Cerebellar cortex (tissue), 1 donor: ENCODE measurements around the gene EXOC4.

Experiments used
- DNase-seq: peaks from one replicate; pipeline ENCODE4 v3.0.0-alpha.2; 2015; ENCODE audit warnings: low spot score

Gene EXOC4

DNA sequence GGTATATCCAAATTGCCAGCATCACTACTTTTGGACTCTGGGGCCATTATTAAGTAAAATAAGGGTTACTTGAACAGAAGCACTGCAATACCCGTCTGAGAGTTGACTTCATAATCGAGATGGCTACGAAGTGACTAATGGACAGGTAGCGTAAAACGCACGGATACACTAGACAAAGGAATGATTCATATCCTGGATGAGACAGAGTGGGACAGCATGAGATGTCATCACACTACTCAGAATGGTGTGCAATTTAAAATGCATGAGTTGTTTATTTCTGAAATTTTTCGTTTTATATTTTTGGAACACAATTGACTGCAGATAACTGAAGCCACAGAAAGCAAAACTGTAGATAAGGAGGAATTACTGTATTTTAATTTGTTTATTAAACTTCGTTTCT lies 452.7 kb downstream of the EXOC4 start:
- no peak for DNase-seq

DNA sequence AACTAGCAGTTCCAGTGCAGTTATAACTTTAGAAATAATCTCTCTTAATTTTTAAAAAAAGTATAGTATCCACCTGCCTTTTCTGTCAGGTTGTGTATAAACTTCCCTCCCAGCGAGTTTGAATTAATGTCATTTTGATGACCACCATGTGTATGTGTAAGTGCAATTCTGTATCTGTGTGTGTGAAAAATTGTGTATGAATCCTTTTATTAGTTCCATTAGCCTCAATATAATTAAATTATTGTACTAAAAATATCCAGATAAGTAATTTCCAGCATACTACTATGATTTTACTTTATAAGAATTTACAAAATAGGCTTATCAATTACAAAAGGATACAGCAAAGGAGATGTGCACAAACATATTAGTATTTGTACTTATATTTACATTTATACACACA lies 453.1 kb downstream of the EXOC4 start:
- no peak for DNase-seq

DNA sequence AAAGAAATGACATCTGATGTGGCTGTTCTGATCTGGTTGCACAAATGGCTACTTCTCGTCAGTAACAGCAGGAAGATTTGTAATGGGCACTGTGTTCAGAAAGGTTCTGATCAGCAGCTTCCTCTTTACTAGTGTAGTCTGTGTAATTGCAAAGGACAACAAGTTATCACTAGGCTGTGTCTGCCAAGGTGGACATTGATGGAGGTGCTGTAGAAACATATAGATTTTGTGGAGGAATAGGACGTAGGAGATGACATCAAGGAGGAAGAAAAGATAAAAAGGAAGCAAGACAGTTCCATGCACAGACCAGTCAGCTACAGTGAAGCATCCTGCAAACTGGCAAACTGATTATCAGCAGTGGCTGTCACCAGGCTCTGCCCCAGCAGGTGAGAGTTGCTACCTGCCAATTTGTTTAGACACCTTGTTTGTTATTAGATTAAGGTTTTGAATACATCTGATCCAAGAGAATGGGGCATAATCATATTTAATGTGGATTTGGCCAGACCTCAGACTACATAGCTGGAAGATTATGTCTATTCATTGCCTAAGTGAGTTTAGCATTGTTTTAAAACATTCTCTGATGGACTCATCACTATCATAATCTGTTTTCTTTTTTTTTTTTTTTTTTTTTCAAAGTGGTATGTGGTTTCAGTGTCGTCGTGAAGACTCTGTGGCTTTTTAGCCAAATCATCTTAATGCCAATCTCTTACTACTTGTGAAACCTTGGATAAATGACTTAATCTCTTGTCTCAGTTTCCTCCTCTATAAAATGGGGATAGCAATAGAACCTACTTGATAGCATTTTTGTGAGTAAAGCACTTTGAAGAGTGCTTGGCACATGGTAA lies 456.4 kb downstream of the EXOC4 start:
- DNase-seq = peak; percentile 56

DNA sequence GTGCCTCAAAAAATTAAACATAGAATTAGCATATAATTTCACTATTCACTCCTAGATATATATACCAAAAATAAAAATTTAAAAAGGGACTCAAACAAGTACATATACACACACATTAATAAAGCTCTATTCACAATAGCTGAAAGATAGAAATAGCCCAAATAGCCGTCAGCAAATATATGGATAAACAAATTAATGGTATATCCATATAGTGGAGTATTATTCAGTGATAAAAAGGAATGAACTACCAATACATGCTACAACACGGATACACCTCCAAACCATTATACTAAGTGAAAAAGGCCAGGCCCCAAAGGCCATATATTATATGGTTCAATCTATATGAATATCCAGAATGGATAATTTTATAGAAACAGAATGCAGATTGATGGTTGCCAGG lies 459.7 kb downstream of the EXOC4 start:
- no peak for DNase-seq

DNA sequence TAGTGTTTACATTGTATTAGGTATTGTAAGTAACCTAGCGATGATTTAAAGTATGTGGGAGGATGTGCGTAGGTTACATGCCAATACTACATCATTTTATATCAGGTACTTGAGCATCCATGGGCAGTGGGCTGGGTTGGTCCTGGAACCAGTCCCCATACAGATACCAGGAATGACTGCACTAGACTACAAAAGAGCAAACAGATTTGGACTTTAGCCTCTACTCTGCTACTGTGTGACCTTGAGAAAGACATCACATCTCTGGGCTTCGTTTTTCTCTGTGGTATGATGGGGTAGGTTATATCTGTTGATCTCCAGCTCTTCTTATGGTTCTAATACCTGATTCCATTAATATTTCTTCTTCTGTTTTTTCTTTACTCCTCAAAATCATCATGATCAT lies 461.8 kb downstream of the EXOC4 start:
- no peak for DNase-seq

DNA sequence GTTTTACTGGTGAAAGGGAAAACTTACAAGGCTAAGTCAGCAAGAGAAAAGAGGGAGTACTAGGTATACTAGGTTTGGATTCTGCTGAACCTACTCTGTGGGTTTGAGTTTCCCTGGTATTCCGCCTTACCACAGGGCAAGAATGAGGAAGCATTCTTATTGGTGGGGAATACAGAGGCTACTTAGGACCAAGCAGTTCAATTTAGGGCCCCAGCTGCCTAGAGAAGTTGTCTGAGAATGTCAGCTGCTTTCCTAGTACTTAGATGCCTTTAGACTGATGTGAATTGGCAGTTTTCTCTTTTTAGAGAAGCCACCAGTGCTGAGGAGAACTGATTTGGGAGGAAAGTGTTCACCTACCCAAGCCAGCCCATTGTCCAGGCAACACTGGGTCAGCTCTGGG lies 465.3 kb downstream of the EXOC4 start:
- DNase-seq = no peak

DNA sequence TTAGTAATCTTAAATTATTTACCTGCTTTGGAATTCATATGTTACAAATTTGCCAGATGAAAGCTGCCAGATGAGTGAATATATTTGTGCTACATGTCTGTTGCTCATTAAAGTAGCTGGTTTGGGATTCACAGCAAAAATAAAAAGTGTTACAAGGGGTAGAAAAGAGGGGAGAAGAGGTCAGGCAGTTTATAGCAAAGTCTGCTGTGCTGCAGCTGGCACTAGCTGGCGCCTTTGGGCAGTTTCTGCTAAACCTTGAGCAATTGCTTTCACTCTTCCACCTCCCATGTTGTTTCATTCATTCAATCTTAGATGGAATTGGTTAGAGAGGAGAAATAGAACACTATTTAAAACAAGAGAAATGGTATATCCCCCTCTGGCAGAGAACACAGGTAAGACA lies 470.2 kb downstream of the EXOC4 start:
- no peak for DNase-seq

DNA sequence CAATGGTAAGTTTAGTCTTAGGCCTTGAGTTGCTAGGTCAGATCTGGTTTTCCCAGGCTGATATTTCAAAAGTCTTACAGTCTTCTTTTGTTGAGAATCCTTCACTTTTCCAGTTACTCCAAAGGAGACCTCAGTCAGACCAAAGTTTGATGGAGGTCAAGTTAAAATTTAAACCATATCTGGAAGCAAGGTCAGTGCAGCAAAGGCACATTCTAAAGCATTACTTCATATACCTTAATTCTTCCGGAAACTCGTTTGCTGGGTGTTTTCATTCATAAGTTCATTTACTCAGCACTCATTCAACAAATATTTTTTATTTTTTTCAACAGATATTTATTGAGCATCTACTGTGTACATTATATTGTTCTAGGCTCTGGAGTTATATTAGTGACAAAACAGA lies 471.3 kb downstream of the EXOC4 start:
- DNase-seq = no peak

DNA sequence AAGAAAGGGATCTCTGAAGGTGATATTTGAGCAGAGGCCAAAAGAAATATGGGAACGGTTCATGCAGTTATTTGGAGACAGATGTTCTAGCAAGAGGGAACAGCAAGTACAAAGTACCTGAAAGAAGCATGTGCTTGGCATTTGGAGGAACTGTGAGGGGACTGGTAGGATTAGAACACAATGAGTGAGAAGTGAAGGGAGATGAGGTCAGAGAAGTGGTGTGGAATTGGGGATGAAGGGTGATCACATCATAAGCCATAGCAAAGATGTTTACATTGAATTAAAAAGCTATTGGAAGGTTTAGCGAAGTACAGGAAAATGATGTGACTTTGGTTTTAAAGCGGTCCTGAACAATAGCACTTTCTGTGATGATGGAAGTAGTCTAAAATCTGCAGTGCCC lies 471.8 kb downstream of the EXOC4 start:
- DNase-seq = no peak

DNA sequence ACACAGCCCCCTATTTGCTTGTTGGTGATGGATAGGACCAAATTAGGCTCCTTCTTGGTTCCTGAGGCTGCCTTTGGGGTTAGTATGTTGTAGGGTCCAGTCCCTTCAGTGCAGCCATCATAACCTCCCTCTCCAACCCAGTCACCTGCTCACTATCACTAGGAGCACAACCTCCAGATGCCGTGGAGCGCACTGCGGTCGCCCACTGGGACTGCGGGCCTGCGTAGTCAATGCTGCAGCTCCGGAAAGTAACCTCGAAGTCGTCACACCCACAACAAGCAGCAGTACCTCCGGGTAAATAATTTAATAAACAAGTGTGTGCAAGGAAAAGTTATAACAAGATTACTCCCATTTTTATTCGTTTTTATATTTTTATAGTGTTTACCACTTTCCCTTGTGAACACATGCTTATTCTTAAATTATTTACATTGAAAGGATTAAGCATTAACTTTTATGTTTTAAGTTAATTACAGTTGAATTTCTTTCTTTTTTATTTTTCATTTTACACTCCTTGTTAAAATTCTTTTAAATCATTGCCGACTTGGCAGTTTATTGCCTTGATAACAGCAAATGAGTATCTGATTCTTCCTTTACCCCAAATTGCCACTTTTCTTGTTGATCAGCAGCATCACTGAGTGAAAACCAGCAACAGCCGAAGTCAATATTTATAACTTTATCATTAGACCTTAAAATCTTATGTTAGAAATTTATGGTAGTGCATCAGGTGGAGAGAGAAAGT lies 474.8 kb downstream of the EXOC4 start:
- no peak for DNase-seq

DNA sequence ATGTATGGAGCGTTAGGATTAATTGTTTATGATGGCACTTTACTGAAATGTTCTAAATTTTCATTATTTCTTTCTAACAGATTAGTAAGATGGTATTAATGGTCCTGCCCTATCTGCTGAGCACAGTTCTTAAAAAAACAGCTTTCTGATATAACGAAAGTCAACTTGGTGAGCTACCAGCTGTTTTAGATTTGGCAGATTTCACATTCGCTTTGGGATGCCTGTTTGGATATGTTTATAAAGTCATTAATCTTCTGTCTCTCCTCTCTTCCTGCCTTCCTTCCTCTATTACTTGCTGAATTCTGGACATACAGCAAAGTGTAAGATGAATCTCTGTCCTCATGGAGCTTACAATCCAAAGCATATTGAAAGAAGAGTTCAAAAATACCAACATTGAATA lies 477.5 kb downstream of the EXOC4 start:
- no peak for DNase-seq

DNA sequence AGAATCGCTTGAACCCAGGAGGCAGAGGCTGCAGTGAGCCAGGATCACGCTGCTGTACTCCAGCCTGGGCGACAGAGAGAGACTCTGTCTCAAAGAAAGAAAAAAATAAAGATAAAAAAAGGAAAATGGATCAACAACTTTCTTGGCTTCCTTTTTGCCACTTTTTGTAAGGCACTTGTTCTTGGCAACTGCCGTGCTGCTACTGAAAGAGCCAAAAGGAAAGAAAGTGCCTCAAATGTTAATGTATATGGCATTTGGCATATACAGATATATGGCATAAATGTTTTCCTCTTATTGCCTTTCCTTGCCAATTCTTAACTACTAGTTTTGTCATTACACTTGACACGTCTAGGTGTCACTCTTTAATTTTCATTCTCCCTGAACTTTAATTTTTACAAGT lies 480.5 kb downstream of the EXOC4 start:
- DNase-seq = no peak

DNA sequence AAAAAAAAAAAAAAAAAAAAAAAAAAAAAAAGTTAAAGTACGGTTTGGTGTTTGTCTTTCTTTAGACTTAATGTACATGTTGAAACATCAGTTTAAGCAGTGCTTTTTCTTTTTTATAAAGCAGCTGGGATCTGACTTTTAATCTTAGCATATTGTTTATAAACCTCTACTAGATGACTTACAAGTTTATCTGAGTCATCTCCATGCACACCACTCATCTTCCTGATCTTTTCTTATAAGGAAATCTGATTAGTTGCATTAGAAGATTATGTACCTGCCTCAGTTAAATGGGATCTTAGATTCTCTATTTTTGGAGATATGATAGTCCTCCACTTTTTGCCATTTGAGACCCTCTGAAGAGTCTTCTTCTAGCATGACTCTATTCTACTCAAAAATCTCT lies 482.3 kb downstream of the EXOC4 start:
- no peak for DNase-seq

DNA sequence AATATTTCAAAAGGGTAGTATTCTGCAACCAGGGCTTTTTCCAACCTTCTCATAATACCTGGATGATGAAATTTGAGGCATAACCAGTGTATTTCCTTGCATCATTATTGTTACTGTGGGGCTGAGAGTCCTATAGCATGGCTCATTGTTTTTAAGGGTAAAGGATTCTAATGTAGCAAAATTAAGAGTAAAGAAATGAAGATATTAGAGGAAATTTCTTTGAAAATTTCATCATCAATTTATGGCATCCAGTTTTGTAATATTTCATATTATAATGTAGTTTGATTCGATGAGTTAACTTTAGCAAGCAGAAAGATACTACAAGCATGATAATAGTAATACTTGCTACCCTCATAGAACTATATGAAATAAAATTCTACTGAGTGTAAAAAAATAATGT lies 486.9 kb downstream of the EXOC4 start:
- no peak for DNase-seq

DNA sequence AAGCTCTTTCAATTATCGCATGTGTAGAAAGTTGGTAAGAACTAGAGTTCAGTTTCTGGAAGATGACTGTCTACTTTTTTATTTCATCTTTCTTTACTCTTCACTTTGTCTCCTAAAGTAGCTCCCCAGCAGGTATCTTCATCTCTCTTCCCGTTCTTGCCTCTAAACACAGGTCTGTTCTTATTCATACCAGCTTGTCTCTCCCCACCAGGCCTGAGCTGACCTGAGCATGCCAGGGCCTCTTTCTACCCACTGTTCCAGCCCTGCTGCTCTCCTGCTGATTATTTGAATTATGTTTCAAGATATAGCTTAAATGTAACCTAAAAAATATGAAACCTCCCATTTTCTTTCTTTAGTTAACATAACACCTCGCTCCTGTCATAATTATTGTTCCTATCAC lies 488.2 kb downstream of the EXOC4 start:
- peak; percentile 22 for DNase-seq

DNA sequence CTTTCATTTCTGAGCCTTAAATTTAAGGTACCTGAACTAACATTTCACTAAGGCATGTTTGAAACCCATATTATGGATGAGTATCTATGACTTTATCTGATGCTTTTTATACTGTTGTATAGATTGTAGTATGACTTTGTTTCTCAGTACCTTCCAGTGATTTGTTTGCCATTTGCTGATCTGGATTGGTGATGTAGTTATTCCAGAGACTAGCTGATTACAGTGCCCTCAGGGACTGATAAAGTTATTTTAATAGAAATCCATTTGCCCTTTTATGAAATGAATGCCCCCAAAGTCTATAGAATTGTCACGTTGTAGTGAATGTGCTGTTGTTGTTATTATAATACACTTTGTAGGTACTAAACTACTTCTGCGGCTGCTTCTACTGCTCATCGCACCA lies 488.8 kb downstream of the EXOC4 start:
- DNase-seq = no peak

DNA sequence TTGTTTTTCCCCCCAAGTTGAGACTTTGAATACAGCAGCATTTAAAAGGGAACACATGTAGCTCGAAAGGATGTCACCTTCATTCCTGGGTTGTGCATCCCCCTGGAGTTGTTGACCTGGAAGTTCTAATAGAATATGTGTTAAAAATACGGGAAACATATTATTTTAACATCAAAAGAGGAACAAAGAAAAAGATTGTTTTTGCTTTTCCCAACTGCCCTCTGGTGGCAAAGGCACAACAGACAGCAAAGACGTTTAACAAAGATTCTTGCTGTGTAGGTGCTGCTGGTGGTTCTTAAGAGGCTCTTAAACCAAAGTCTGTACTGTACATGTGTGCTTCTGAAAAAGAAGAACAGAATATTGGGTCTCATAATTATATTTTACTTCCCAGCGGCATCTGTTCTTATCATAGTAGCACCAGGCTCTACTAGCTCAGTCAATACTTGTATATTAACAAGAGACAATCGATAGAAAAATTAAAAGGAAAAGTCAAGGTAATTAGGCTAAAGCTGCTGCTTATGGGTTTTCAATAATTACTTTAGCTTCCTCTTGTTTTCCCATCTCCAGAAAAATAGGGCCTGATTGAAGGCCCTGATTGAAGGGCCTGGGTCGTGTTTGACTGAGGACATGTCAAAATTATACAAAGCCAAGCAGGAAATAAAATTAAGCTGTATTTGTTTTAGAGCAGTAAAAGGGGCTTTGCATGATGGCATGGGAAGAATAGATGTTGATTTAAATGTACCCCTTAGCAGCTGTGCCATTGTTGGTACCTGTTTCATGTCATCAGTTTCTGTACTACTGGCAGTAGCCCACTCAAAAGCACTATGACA lies 490.0 kb downstream of the EXOC4 start:
- peak; percentile 36 for DNase-seq

DNA sequence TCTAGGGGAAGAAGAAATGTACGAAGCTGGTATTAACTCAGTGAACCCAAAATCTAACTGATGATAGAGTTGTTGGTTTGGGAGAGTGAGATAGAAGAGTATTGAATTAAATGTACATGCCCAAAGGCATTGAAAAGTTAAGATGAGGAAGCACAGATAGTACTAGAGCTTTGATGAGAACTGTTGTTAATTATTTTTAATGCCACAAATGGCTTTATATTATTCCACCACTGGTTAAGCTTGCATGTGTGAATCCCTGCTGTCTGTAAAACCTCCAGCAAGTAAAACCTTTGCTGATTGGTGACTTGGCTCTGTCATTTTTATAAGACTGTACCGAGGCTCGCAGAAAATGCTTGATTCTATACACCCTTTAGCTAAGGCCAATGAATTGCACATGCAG lies 491.6 kb downstream of the EXOC4 start:
- no peak for DNase-seq

DNA sequence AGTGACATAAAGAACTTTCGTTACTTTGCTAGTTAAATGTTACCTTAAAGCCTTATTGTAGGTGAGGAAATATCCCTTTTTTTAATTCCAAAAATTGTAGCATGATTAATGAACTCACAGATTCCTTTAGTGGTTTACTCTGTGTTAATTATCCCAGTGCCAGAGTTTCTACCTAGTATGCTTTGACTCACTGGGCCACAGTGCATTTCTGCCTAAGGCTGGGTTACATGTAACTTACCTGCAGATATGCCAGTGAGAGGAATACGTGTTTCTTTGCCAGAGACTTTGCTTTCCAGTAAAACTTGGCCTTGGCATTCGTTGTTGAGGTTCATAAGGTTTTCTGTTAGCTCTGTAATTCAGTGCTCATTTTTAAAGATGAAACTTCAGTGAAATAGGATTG lies 493.4 kb downstream of the EXOC4 start:
- DNase-seq = no peak

DNA sequence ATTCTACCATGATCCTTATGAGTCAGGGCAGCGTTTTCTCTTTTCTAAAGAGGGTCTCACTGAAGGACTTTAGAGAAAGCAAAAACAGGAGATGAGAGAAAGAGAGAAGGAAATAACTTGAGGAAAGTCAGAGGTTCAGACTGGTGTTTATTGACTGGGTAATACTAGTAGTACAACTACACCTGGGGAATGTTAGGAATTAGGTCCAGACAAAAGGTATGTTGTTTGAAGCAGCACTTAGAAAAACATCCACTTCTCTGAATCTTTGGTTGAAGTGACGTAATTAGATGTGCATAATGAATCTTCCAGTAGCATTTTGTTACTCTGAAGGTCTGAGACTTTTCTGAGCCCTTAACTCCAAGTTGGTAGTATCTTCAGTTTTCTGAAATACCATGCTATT lies 494.0 kb downstream of the EXOC4 start:
- DNase-seq = no peak

DNA sequence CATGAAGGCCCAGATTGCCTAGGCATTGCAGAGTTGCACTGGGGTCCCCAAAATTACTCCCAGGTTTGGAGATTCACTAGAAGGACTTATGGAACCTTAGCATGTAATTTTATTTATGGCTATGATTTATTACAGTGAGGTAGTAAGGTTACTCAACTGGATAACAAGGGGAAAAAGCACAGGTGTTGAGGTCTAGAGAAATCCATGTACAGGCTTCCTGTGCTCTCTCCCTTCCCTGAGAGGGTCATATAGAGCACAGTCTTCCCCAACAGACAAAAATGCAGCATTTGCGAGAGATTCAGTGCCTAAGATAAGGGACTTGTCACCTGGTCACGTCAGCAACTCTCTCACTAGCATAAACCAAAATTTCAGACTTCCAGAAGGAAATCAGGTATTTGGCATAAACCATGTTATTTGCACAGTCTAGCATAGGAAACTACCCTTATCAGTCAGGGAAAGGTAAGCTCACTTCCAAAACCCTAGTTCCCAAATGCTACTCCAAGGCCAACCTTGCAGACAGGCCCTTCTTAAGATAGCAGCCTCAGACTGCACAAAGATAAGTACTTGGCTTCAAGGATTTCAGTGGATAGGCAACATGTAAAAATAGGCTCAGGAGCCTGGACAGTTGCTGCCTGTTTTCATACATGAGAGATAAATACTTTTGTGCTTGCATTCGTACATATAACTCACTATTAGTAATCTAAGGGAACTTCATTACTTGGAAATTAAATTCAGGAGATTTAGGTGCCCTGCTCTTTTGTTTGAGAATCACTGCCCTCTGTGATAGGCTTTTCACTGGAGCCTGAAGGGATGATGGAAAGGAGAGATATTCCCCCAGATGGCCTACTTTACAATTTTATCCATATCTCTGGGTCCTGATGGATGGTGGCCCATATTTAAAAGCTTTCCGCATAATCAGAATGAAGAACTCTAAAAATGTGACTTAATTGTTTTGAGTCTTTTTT lies 495.8 kb downstream of the EXOC4 start:
- DNase-seq = no peak

DNA sequence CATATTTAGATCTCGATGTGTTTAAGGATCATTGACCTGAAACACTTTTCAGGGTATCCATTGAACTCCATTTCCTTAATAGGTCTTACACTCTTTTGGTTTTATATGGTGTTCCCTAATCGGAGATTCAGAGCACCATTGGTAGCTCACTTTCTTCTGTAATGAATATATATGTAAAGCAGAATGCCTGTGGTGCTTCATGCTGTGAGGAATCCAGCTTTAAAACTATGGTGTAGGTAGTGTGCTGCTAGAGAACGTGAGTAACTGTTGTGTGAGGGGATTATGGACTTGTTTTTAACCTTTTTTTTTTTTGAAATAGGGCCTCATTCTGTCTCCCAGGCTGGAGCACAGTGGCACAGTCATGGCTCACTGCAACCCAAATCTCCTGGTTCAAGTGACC lies 497.4 kb downstream of the EXOC4 start:
- DNase-seq = no peak
